ENCODE results near the gene EML4.

GRCh38 chr2:42150159-42150558 lies 19.0 kb upstream of the EML4 start:
- TF ChIP-seq CTCF (IDR thresholded peaks at IDR 0.05; ENCODE audit: borderline replicate concordance, extremely low read depth, low read length, poor library complexity, severe bottlenecking): no peak
- TF ChIP-seq EZH2 (IDR thresholded peaks at IDR 0.05; ENCODE audit: borderline replicate concordance, low read depth, low read length, severe bottlenecking): no peak
